WTC11 (cell line): Measurements from ENCODE around the gene GRM4. TPM values are rescaled to one million over a fixed set of nuclear protein-coding genes. Genes with fewer than 3 reads are reported as not detected.

Experiments used
- ATAC-seq: fragments of 200-7000 bp; cut with Tn5 transposase; 2 replicates; pipeline ENCODE4 v1.10.0; 2021; ENCODE audit warnings: mild to moderate bottlenecking, moderate library complexity
- CTCF ChIA-PET: fragments of 300-600 bp; sonication (Branson Sonifier 250); formaldehyde crosslinking; loops from one replicate; lab custom pipeline; 2021; ENCODE audit warnings: antibody characterized with exemption; lab: Charles Lee
- POLR2A ChIA-PET: fragments of 350-600 bp; sonication (Branson Sonifier 250); formaldehyde crosslinking; loops from one replicate; lab custom pipeline; 2021; ENCODE audit warnings: antibody characterized with exemption; lab: Charles Lee
- DNase-seq: peaks from one replicate; pipeline ENCODE4 v3.0.0; 2021; ENCODE audit warnings: low spot score
- H3K27ac Mint-ChIP-seq: 2 replicates; pipeline ENCODE4 v1.8.0; 2021; ENCODE audit warnings: mixed read lengths
- H3K27me3 Mint-ChIP-seq: 2 replicates; pipeline ENCODE4 v1.8.0; 2021; ENCODE audit warnings: low read depth, mild to moderate bottlenecking, moderate library complexity, mixed read lengths
- H3K36me3 Mint-ChIP-seq: 2 replicates; pipeline ENCODE4 v1.8.0; 2021; ENCODE audit warnings: mixed read lengths
- H3K4me1 Mint-ChIP-seq: 2 replicates; pipeline ENCODE4 v1.8.0; 2022; ENCODE audit warnings: mixed read lengths
- H3K4me3 Mint-ChIP-seq: 2 replicates; pipeline ENCODE4 v1.8.0; 2021; ENCODE audit warnings: mild to moderate bottlenecking, moderate library complexity, mixed read lengths
- H3K9me3 Mint-ChIP-seq: 2 replicates; pipeline ENCODE4 v1.8.0; 2021; ENCODE audit warnings: mixed read lengths
- ELF4 ChIP-seq: sonication (generic); formaldehyde crosslinking; IDR thresholded peaks from 2 replicates; pipeline ENCODE4 v1.8.1; 2022; ENCODE audit warnings: low read depth, mild to moderate bottlenecking, moderate library complexity, missing genetic modification reagents
- ETV6 ChIP-seq: sonication (generic); formaldehyde crosslinking; IDR thresholded peaks from 2 replicates; pipeline ENCODE4 v1.8.1; 2022; ENCODE audit warnings: mild to moderate bottlenecking, missing genetic modification reagents
- GABPB1 ChIP-seq: sonication (generic); formaldehyde crosslinking; IDR thresholded peaks from 2 replicates; pipeline ENCODE4 v1.8.1; 2023; ENCODE audit warnings: mild to moderate bottlenecking, missing genetic modification reagents
- JAZF1 ChIP-seq: fragments of 250-450 bp; sonication (Bioruptor Pico); IDR thresholded peaks from 2 replicates; pipeline ENCODE4 v1.9.0; 2021; ENCODE audit warnings: moderate library complexity, mild to moderate bottlenecking, inconsistent platforms
- OVOL2 ChIP-seq: fragments of 250-450 bp; sonication (Bioruptor Pico); IDR thresholded peaks from 2 replicates; pipeline ENCODE4 v1.9.0; 2021; ENCODE audit warnings: mild to moderate bottlenecking, borderline replicate concordance
- RORB ChIP-seq: fragments of 250-450 bp; sonication (Bioruptor Pico); IDR thresholded peaks from 2 replicates; pipeline ENCODE4 v1.9.0; 2021; ENCODE audit warnings: mild to moderate bottlenecking
- SMAD4 ChIP-seq: sonication (generic); formaldehyde crosslinking; IDR thresholded peaks from 2 replicates; pipeline ENCODE4 v1.8.0; 2022; ENCODE audit warnings: mild to moderate bottlenecking, missing genetic modification reagents
- ZMAT4 ChIP-seq: fragments of 250-450 bp; sonication (Bioruptor Pico); IDR thresholded peaks from 2 replicates; pipeline ENCODE4 v1.9.0; 2021; ENCODE audit warnings: mild to moderate bottlenecking
- ZNF219 ChIP-seq: sonication (generic); formaldehyde crosslinking; IDR thresholded peaks from 2 replicates; pipeline ENCODE4 v1.8.0; 2023; ENCODE audit warnings: missing genetic modification reagents, mild to moderate bottlenecking, borderline replicate concordance
- ZNF232 ChIP-seq: sonication (generic); formaldehyde crosslinking; IDR thresholded peaks from 2 replicates; pipeline ENCODE4 v1.8.0; 2022; ENCODE audit warnings: mild to moderate bottlenecking, missing genetic modification reagents
- ZNF416 ChIP-seq: fragments of 250-450 bp; sonication (Bioruptor Pico); IDR thresholded peaks from 2 replicates; pipeline ENCODE4 v1.9.0; 2021; ENCODE audit warnings: mild to moderate bottlenecking, inconsistent platforms
- ZNF423 ChIP-seq: fragments of 250-450 bp; sonication (Bioruptor Pico); IDR thresholded peaks from 2 replicates; pipeline ENCODE4 v2.1.2; 2022; ENCODE audit warnings: mild to moderate bottlenecking, moderate library complexity
- ZNF532 ChIP-seq: fragments of 250-450 bp; sonication (Bioruptor Pico); IDR thresholded peaks from 2 replicates; pipeline ENCODE4 v1.9.0; 2021; ENCODE audit warnings: mild to moderate bottlenecking, borderline replicate concordance
- total RNA-seq: library from RNA; stranded (reverse); gene quantifications from 3 replicates; pipeline ENCODE4 v1.2.3, GENCODE V29; 2021
- TF ChIP-seq, protein P1 (sequence below): sonication (generic); formaldehyde crosslinking; IDR thresholded peaks from 2 replicates; pipeline ENCODE4 v1.8.0; 2023; ENCODE audit warnings: mild to moderate bottlenecking, missing genetic modification reagents
- TF ChIP-seq, protein P2 (sequence below): sonication (generic); formaldehyde crosslinking; conservative IDR thresholded peaks from 2 replicates; pipeline ENCODE4 v1.8.1; 2022; ENCODE audit warnings: mild to moderate bottlenecking, missing genetic modification reagents
- TF ChIP-seq, protein P3 (sequence below): sonication (generic); formaldehyde crosslinking; IDR thresholded peaks from 2 replicates; pipeline ENCODE4 v1.8.1; 2023; ENCODE audit warnings: mild to moderate bottlenecking, missing genetic modification reagents, borderline replicate concordance

Gene GRM4
- total RNA-seq, 1 experiment from 2014 or later: 34.5 TPM

GRCh38 chr6:34152806-34153520 is 7.1 kb upstream of the GRM4 start:
- Mint-ChIP-seq H3K4me3 (no peak overlapping the region; the same call in 1 of the 2 replicates), H3K36me3 (no peaks in the 10 kb centered on the region), H3K9me3 (no peaks in the 10 kb centered on the region), H3K27ac (no peak overlapping the region), H3K4me1 (peaks cover 59% of the 10 kb centered on the region), H3K27me3 (peaks cover 65% of the 10 kb centered on the region)
- CTCF ChIA-PET: interaction anchor here (0.5 to 8.8 kb wide), 10 partner anchors 11 to 382 kb away, joined by 3 to 187 read pairs (median 7); no protein-coding TSS in a partner anchor
- ATAC-seq: no peak
- peak; percentile 10 for DNase-seq
- TF ChIP-seq ZNF219: no peak
- no peak for TF ChIP-seq SMAD4 (CRISPR knock-in tag)
- TF ChIP-seq, protein P1, sequence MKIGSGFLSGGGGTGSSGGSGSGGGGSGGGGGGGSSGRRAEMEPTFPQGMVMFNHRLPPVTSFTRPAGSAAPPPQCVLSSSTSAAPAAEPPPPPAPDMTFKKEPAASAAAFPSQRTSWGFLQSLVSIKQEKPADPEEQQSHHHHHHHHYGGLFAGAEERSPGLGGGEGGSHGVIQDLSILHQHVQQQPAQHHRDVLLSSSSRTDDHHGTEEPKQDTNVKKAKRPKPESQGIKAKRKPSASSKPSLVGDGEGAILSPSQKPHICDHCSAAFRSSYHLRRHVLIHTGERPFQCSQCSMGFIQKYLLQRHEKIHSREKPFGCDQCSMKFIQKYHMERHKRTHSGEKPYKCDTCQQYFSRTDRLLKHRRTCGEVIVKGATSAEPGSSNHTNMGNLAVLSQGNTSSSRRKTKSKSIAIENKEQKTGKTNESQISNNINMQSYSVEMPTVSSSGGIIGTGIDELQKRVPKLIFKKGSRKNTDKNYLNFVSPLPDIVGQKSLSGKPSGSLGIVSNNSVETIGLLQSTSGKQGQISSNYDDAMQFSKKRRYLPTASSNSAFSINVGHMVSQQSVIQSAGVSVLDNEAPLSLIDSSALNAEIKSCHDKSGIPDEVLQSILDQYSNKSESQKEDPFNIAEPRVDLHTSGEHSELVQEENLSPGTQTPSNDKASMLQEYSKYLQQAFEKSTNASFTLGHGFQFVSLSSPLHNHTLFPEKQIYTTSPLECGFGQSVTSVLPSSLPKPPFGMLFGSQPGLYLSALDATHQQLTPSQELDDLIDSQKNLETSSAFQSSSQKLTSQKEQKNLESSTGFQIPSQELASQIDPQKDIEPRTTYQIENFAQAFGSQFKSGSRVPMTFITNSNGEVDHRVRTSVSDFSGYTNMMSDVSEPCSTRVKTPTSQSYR: no peak
- TF ChIP-seq ZNF232 (CRISPR knock-in tag): no peak
- TF ChIP-seq OVOL2 (CRISPR knock-in tag): no peak
- TF ChIP-seq ETV6 (CRISPR knock-in tag): no peak
- TF ChIP-seq GABPB1: no peak
- TF ChIP-seq ZNF416: no peak
- no peak for TF ChIP-seq ZNF532
- TF ChIP-seq ELF4 (CRISPR knock-in tag): no peak
- TF ChIP-seq, protein P2, sequence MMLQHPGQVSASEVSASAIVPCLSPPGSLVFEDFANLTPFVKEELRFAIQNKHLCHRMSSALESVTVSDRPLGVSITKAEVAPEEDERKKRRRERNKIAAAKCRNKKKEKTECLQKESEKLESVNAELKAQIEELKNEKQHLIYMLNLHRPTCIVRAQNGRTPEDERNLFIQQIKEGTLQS (CRISPR knock-in tag): no peak
- no peak for TF ChIP-seq ZMAT4 (CRISPR knock-in tag)
- TF ChIP-seq RORB (CRISPR knock-in tag): no peak
- TF ChIP-seq JAZF1 (CRISPR knock-in tag): no peak
- TF ChIP-seq, protein P3, sequence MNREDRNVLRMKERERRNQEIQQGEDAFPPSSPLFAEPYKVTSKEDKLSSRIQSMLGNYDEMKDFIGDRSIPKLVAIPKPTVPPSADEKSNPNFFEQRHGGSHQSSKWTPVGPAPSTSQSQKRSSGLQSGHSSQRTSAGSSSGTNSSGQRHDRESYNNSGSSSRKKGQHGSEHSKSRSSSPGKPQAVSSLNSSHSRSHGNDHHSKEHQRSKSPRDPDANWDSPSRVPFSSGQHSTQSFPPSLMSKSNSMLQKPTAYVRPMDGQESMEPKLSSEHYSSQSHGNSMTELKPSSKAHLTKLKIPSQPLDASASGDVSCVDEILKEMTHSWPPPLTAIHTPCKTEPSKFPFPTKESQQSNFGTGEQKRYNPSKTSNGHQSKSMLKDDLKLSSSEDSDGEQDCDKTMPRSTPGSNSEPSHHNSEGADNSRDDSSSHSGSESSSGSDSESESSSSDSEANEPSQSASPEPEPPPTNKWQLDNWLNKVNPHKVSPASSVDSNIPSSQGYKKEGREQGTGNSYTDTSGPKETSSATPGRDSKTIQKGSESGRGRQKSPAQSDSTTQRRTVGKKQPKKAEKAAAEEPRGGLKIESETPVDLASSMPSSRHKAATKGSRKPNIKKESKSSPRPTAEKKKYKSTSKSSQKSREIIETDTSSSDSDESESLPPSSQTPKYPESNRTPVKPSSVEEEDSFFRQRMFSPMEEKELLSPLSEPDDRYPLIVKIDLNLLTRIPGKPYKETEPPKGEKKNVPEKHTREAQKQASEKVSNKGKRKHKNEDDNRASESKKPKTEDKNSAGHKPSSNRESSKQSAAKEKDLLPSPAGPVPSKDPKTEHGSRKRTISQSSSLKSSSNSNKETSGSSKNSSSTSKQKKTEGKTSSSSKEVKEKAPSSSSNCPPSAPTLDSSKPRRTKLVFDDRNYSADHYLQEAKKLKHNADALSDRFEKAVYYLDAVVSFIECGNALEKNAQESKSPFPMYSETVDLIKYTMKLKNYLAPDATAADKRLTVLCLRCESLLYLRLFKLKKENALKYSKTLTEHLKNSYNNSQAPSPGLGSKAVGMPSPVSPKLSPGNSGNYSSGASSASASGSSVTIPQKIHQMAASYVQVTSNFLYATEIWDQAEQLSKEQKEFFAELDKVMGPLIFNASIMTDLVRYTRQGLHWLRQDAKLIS: no peak
- TF ChIP-seq ZNF423 (CRISPR knock-in tag): no peak
- TF ChIP-seq, all 79 proteins: peak for 0
- POLR2A ChIA-PET: interaction anchor here (1.3 kb wide), 1 partner anchor 122 kb away, joined by 3 read pairs; no protein-coding TSS in a partner anchor
